Measurements from ENCODE around the gene ADGRG1.

The ADGRG1 gene

GRCh38 chr16:57619133-57619605, 9.3 kb upstream of the ADGRG1 start:
- H3K27me3 ChIP-seq (ENCODE audit: insufficient read depth, low read length) = no peaks in the 10 kb centered on the region
- no peaks in the 10 kb centered on the region for H3K4me1 ChIP-seq (ENCODE audit: insufficient read depth, low read length)
- no peak overlapping the region for H3K4me3 ChIP-seq (ENCODE audit: low read length)
- no peak overlapping the region for H2AFZ ChIP-seq (ENCODE audit: low read depth, low read length)
- no peaks in the 10 kb centered on the region for H3K9me3 ChIP-seq (ENCODE audit: low read length)
- no peaks in the 10 kb centered on the region for H3K36me3 ChIP-seq (ENCODE audit: insufficient read depth, low read length)

GRCh38 chr16:57619606-57620334, 8.7 kb upstream of the ADGRG1 start:
- H3K36me3 ChIP-seq (ENCODE audit: insufficient read depth, low read length) = no peaks in the 10 kb centered on the region
- H3K27me3 ChIP-seq (ENCODE audit: insufficient read depth, low read length) = no peaks in the 10 kb centered on the region
- H3K4me3 ChIP-seq (ENCODE audit: low read length) = no peak overlapping the region
- no peaks in the 10 kb centered on the region for H3K4me1 ChIP-seq (ENCODE audit: insufficient read depth, low read length)
- no peak overlapping the region for H2AFZ ChIP-seq (ENCODE audit: low read depth, low read length)
- no peaks in the 10 kb centered on the region for H3K9me3 ChIP-seq (ENCODE audit: low read length)

DNA sequence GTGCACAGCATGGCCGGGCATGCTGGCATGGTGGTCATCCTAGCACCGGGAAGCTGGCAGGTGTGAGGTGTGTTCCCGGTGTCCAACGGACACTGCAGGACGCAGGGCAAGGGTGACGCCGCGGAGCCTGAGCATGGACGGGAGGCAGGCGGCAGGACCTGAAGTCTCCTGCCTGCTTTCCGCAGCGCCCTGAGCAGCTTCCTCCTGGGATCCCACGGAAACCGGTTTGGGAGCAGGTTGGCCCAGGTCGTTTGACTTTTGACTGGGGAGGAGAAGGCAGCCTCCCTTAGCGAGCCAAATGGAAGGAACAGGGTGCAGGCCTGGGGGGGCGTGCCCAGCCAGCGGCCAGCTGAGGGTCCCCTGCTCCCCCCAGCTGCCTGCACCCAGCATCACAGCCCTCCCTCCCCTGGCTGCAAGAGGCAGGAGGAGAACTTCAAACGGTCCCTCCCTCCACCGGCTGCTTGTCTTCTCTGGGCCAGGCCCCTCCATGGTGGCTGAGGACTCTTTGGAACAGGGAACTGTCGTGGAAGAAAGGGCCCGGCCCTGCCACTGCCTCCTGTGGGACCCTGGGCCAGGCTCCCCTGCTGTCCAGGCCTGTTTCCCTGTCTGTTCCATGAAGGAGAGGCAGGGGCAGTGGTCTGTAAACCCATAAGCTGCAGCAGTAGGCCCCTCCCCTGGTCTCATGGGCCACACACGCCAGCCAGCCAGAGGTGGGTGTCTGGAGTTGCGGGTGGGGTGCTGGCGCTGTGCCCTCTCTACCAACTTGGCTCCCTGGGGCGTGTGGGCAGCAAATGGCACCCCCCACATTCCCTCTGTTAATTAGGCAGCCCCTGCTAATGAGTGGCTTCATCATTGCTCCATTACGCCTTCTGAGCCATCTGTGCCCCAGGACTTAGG, 7.8 kb upstream of the ADGRG1 start:
- H3K27me3 ChIP-seq (ENCODE audit: insufficient read depth, low read length) = no peaks in the 10 kb centered on the region
- no peak overlapping the region for H2AFZ ChIP-seq (ENCODE audit: low read depth, low read length)
- no peaks in the 10 kb centered on the region for H3K36me3 ChIP-seq (ENCODE audit: insufficient read depth, low read length)
- H3K9me3 ChIP-seq (ENCODE audit: low read length) = no peaks in the 10 kb centered on the region
- no peaks in the 10 kb centered on the region for H3K4me1 ChIP-seq (ENCODE audit: insufficient read depth, low read length)
- H3K4me3 ChIP-seq (ENCODE audit: low read length) = no peak overlapping the region

- Histone ChIP-seq H3K9me3 (ENCODE audit: low read length) (no peaks in the 10 kb centered on the region), H2AFZ (ENCODE audit: low read depth, low read length) (no peak overlapping the region), H3K4me1 (ENCODE audit: insufficient read depth, low read length) (no peaks in the 10 kb centered on the region), H3K27me3 (ENCODE audit: insufficient read depth, low read length) (no peaks in the 10 kb centered on the region), H3K4me3 (ENCODE audit: low read length) (no peak overlapping the region), H3K36me3 (ENCODE audit: insufficient read depth, low read length) (no peaks in the 10 kb centered on the region)
Measured at GRCh38 chr16:57621521-57622271, 6.7 kb upstream of the ADGRG1 start.

DNA sequence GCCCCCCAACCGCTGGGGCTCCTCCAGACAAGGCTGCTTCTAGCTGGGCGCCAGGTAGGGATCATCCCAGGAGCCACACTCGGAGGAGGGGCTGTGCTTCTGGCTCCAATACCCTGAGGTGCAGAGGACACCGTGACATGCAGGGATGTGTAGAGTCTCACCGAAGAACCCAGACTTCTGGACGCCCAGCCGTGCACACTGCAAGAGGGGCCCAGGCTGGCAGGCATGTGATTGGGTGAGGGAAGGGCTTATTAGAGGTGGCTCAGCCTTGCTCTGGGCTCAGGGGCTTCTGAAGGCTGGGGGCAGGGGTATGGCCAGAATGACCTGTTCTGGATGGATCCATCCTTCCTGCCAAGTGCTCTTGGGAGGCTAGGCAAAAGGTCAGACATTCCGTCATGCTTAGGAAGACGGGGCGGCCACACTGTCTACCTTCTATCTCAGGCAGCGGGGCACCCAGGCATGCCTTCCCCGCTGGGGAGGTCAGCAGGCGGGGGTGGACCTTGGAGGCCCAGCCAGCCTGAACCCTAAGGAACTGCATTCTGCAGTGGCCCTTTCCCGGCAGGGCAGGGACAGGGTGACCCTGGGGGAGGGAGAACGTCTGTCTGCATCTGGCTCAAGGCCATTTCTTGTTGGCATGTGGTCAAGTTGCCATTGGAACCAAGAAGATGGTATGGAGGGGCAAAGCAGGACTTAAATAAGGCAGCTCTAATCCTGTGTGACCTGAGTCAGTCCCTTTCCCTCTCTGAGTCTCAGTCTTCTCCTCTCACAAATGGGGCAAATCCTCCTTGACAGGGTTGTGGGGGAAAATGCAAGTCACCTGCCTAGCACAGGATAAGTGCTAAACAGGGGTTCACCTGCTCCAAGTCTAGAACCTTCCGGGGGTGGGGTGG, 5.8 kb upstream of the ADGRG1 start:
- no peak overlapping the region for H3K4me3 ChIP-seq (ENCODE audit: low read length)
- H3K27me3 ChIP-seq (ENCODE audit: insufficient read depth, low read length) = no peaks in the 10 kb centered on the region
- no peak overlapping the region for H2AFZ ChIP-seq (ENCODE audit: low read depth, low read length)
- no peaks in the 10 kb centered on the region for H3K36me3 ChIP-seq (ENCODE audit: insufficient read depth, low read length)
- peaks cover 9% of the 10 kb centered on the region for H3K4me1 ChIP-seq (ENCODE audit: insufficient read depth, low read length)
- H3K9me3 ChIP-seq (ENCODE audit: low read length) = no peaks in the 10 kb centered on the region

- no peak overlapping the region for H2AFZ ChIP-seq (ENCODE audit: low read depth, low read length)
- no peaks in the 10 kb centered on the region for H3K36me3 ChIP-seq (ENCODE audit: insufficient read depth, low read length)
- no peaks in the 10 kb centered on the region for H3K9me3 ChIP-seq (ENCODE audit: low read length)
- H3K27me3 ChIP-seq (ENCODE audit: insufficient read depth, low read length) = no peaks in the 10 kb centered on the region
- H3K4me3 ChIP-seq (ENCODE audit: low read length) = no peak overlapping the region
- H3K4me1 ChIP-seq (ENCODE audit: insufficient read depth, low read length) = peaks cover 17% of the 10 kb centered on the region
Measured at GRCh38 chr16:57623251-57624043, 5.0 kb upstream of the ADGRG1 start.

DNA sequence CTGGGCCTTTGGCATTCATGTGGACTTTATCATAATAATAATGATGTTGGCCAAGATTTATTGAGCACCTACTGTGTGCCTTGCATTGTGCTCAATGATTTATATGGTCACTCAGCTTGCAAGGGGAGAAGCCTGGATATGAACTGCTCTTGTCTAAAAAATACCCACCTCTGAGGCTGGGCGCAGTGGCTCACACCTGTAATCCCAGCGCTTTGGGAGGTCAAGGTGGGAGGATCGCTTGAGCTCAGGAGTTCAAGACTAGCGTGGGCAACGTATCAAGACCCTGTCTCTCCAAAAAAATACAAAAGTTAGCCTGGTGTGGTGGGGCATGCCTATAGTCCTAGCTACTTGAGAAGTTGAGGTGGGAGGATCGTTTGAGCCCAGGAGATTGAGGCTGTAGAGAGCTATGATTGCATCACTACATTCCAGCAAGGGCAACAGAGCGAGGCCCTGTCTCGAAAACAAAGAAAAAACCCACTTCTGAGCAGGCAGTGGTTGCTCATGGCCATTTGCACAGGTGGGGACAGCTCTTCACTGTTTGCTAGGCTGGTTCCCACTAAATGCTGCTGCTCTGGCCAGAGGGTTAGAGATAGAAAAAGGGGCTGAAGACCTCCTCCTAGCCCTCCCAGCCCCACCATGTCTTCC, 4.3 kb upstream of the ADGRG1 start:
- no peak overlapping the region for H2AFZ ChIP-seq (ENCODE audit: low read depth, low read length)
- no peak overlapping the region for H3K4me3 ChIP-seq (ENCODE audit: low read length)
- no peaks in the 10 kb centered on the region for H3K27me3 ChIP-seq (ENCODE audit: insufficient read depth, low read length)
- H3K36me3 ChIP-seq (ENCODE audit: insufficient read depth, low read length) = no peaks in the 10 kb centered on the region
- peaks cover 23% of the 10 kb centered on the region for H3K4me1 ChIP-seq (ENCODE audit: insufficient read depth, low read length)
- H3K9me3 ChIP-seq (ENCODE audit: low read length) = no peaks in the 10 kb centered on the region

- peaks cover 23% of the 10 kb centered on the region for H3K4me1 ChIP-seq (ENCODE audit: insufficient read depth, low read length)
Measured at GRCh38 chr16:57624806-57625500, 3.5 kb upstream of the ADGRG1 start.

DNA sequence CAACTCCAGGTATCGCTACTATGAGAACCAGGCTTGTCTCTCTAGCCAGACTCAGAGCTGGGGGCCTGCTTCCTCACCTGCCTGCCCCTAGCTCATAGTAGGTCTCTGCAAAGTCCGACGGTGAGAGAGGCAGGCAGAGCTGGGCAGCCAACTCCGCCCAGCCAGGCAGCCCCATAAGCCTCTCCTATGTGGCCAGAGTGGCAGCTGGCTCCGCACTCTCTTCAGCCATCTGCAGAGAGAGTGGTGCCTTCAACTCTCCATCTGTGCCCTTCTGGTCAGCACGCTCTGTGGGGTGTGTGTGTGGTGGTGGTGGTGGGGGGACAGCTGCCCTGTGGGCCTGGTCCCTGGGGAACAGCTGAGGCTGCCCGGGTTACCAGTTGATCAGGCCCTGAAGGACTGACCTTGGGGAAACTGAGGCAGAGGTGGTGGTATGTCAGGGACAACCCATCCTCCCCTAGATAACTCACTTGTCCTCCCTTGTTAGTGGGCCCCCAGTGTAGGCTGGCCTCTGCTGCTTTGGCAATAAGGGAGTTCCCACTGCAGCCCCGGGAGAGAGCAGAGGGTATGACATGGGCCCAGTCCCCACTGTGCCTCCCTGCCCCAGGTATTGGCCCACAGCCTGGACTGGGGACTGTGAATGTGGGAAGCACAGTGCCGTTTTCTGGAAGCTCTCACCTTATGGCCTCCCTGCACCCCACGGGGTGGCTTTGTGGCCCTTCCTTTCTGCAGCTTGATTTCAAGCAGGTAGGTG, 1.8 kb upstream of the ADGRG1 start:
- Histone ChIP-seq H2AFZ (ENCODE audit: low read depth, low read length) (no peak overlapping the region), H3K9me3 (ENCODE audit: low read length) (no peaks in the 10 kb centered on the region), H3K36me3 (ENCODE audit: insufficient read depth, low read length) (no peaks in the 10 kb centered on the region), H3K4me3 (ENCODE audit: low read length) (no peak overlapping the region), H3K4me1 (ENCODE audit: insufficient read depth, low read length) (peaks cover 23% of the 10 kb centered on the region), H3K27me3 (ENCODE audit: insufficient read depth, low read length) (no peaks in the 10 kb centered on the region)

More at GRCh38 chr16:57624806-57625500, 3.5 kb upstream of the ADGRG1 start:
- H2AFZ ChIP-seq (ENCODE audit: low read depth, low read length) = no peak overlapping the region
- H3K4me3 ChIP-seq (ENCODE audit: low read length) = no peak overlapping the region
- no peaks in the 10 kb centered on the region for H3K36me3 ChIP-seq (ENCODE audit: insufficient read depth, low read length)
- no peaks in the 10 kb centered on the region for H3K9me3 ChIP-seq (ENCODE audit: low read length)
- no peaks in the 10 kb centered on the region for H3K27me3 ChIP-seq (ENCODE audit: insufficient read depth, low read length)

DNA sequence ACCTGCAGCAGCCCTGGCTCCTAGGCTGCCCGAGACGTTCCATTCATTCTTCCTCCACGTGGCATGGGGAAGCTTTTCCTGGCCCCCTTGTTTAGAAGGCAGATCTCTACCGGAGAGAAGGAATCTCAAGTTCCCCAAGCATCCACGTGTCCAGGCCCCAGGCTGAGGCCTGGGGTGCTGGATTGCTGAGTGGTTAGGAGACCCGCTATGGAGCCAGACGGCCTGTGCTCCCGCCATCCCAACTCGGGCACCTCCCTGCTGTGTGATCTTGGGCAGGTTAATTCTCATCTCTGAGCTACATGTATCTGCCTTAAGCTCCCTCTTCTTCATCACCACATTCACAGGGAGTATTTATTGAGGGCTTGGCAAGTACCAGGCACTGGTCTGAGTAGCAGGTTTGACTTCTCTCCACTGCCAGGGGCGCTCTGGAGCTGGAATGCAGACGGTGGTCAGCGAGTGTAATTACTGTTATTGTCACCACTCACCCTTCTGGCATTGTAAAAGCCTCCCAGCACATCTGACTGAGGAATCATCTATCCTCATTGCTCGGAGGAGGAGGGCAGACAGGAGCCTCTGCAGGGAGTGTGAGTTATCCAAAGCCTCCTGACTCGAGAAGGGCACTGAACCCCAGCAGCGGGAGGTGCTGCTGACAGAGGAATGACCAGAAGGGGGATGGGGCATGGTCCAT, 1.1 kb upstream of the ADGRG1 start:
- H3K4me3 ChIP-seq (ENCODE audit: low read length) = peak overlapping the region; percentile 23
- H3K4me1 ChIP-seq (ENCODE audit: insufficient read depth, low read length) = peaks cover 23% of the 10 kb centered on the region
- H3K36me3 ChIP-seq (ENCODE audit: insufficient read depth, low read length) = no peaks in the 10 kb centered on the region
- H3K27me3 ChIP-seq (ENCODE audit: insufficient read depth, low read length) = no peaks in the 10 kb centered on the region
- H3K9me3 ChIP-seq (ENCODE audit: low read length) = no peaks in the 10 kb centered on the region
- no peak overlapping the region for H2AFZ ChIP-seq (ENCODE audit: low read depth, low read length)

Data from neuron (in vitro differentiated cells).